ENCODE measurements around the gene BCKDHB.

The BCKDHB gene

GRCh38 chr6:80245043-80245442, 138.6 kb downstream of the BCKDHB start:
- H4K20me1 ChIP-seq = no peaks in the 10 kb centered on the region
- H3K9ac ChIP-seq = no peak overlapping the region
- H3K27ac ChIP-seq = no peak overlapping the region
- TF ChIP-seq Cebpa-rat (IDR thresholded peaks at IDR 0.05) = no peak
- H3K4me2 ChIP-seq = no peak overlapping the region
- no peak overlapping the region for H3K4me3 ChIP-seq
- no peaks in the 10 kb centered on the region for H3K4me1 ChIP-seq
- no peaks in the 10 kb centered on the region for H3K9me3 ChIP-seq
- no peaks in the 10 kb centered on the region for H3K27me3 ChIP-seq
- H3K36me3 ChIP-seq = no peaks in the 10 kb centered on the region

- Histone ChIP-seq H3K27me3 (no peaks in the 10 kb centered on the region), H3K4me1 (no peaks in the 10 kb centered on the region), H3K36me3 (no peaks in the 10 kb centered on the region), H3K9me3 (no peaks in the 10 kb centered on the region), H4K20me1 (no peaks in the 10 kb centered on the region), H3K4me3 (no peak overlapping the region), H3K4me2 (no peak overlapping the region), H3K27ac (no peak overlapping the region), H3K9ac (no peak overlapping the region)
- no peak for TF ChIP-seq Cebpa-rat (IDR thresholded peaks at IDR 0.05)
These were observed 143.4 kb downstream of the BCKDHB start for GRCh38 chr6:80249897-80250296.

DNA sequence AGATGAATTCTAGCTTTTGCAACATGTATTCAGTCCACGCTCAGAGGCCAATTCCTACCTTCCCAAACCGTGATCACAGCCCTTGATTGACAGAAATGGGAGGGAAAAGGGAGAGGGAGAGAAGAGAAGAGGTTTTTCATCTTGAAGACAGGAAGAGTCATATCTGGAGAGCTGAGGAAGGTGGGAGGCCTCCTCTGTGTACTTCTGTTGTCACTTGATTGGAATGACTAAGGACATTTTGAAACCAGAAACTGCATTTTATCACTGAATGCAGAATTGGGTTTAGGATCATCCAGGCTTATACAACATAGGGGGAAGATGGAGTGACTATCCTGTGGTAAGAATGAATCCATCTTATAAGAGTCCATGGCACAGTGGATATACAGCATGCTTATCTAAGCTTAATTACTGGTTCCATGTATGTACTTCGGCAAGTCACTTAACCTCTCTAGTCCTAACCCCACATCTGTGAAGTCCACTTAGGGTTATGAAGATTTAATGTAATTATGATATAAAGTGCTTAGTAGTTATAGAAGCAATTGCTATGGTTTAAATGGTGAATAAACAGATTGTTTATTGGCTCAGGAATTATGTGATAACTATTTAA, 144.0 kb downstream of the BCKDHB start:
- Histone ChIP-seq H3K9ac (no peak overlapping the region), H3K4me2 (no peak overlapping the region), H3K4me1 (no peaks in the 10 kb centered on the region), H3K27ac (no peak overlapping the region), H3K27me3 (no peaks in the 10 kb centered on the region), H3K36me3 (no peaks in the 10 kb centered on the region), H3K4me3 (no peak overlapping the region), H3K9me3 (no peaks in the 10 kb centered on the region), H4K20me1 (no peaks in the 10 kb centered on the region)
- no peak for TF ChIP-seq Cebpa-rat (IDR thresholded peaks at IDR 0.05)

GRCh38 chr6:80251321-80251720, 144.8 kb downstream of the BCKDHB start:
- no peak for TF ChIP-seq Cebpa-rat (IDR thresholded peaks at IDR 0.05)
- Histone ChIP-seq H3K9me3 (no peaks in the 10 kb centered on the region), H3K9ac (no peak overlapping the region), H3K27ac (no peak overlapping the region), H3K36me3 (no peaks in the 10 kb centered on the region), H3K27me3 (no peaks in the 10 kb centered on the region), H4K20me1 (no peaks in the 10 kb centered on the region), H3K4me1 (no peaks in the 10 kb centered on the region), H3K4me2 (no peak overlapping the region), H3K4me3 (no peak overlapping the region)

GRCh38 chr6:80254716-80255115, 148.2 kb downstream of the BCKDHB start:
- H3K9ac ChIP-seq = no peak overlapping the region
- no peak overlapping the region for H3K4me2 ChIP-seq
- H3K4me3 ChIP-seq = no peak overlapping the region
- H3K4me1 ChIP-seq = no peaks in the 10 kb centered on the region
- no peaks in the 10 kb centered on the region for H3K27me3 ChIP-seq
- no peaks in the 10 kb centered on the region for H4K20me1 ChIP-seq
- H3K27ac ChIP-seq = no peak overlapping the region
- no peaks in the 10 kb centered on the region for H3K36me3 ChIP-seq
- H3K9me3 ChIP-seq = no peaks in the 10 kb centered on the region
- no peak for TF ChIP-seq Cebpa-rat (IDR thresholded peaks at IDR 0.05)

DNA sequence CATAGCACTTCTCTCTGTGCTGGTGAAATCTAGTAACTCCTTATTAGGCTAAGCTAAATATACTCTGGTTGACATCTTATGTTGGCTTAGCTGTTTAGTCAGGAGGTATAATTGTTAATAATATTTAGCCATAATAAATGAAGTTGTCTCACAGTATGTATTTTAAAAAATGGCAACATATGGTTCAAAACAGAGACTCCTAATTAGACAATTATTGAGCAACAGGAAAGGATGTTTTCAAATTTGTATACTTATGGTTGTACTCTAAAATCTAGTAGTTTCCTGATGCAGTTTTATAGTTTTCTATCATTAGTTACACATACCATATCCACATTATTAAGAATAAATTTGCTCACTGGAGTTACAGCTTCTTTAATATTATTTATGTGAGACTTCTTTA, 150.2 kb downstream of the BCKDHB start:
- no peaks in the 10 kb centered on the region for H4K20me1 ChIP-seq
- H3K9ac ChIP-seq = no peak overlapping the region
- no peak overlapping the region for H3K27ac ChIP-seq
- no peaks in the 10 kb centered on the region for H3K9me3 ChIP-seq
- no peaks in the 10 kb centered on the region for H3K4me1 ChIP-seq
- H3K4me3 ChIP-seq = no peak overlapping the region
- no peaks in the 10 kb centered on the region for H3K27me3 ChIP-seq
- no peaks in the 10 kb centered on the region for H3K36me3 ChIP-seq
- no peak overlapping the region for H3K4me2 ChIP-seq
- no peak for TF ChIP-seq Cebpa-rat (IDR thresholded peaks at IDR 0.05)

DNA sequence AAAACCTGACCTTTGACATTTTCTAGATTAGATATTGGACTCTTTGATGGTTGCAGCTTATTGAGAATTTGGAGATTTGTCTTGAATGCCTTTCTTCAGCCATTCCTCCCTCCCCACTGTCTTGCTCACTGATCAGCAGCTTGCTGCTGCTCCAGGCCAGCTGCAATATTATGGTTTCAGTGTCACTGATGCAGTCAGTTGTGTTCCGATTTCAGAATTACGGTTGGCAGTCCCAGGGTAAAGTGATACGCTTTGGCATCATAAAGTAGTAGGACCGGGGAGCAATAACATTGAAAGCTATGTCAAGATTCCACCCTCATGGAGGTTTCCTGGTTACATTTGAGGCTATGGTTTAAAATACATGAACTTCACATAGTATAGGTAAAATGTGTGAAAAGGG, 152.6 kb downstream of the BCKDHB start:
- Histone ChIP-seq H3K27me3 (no peaks in the 10 kb centered on the region), H3K4me3 (no peak overlapping the region), H3K9ac (no peak overlapping the region), H3K9me3 (no peaks in the 10 kb centered on the region), H3K4me2 (no peak overlapping the region), H3K27ac (no peak overlapping the region), H3K4me1 (no peaks in the 10 kb centered on the region), H4K20me1 (no peaks in the 10 kb centered on the region), H3K36me3 (no peaks in the 10 kb centered on the region)
- TF ChIP-seq Cebpa-rat (IDR thresholded peaks at IDR 0.05) = no peak

DNA sequence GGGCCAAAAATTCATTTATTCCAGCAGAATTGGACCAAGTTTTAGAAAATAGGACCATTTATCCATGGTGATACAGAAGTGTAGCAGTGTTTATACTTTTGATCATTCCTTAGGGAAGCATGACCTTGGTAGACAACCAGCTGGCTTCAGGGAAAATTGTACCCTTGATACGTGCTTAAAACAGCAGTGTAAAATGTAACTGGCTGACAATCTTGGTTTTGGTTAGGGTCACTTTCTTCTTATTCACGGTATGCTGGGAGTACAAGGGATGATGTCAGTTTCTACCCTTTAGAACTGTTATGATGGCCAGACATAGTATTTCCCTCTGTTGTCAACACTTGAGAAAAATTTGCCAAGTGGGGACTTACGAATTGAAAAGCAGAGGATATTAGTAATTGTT, 157.1 kb downstream of the BCKDHB start:
- Histone ChIP-seq H3K27me3 (no peaks in the 10 kb centered on the region), H3K4me2 (no peak overlapping the region), H4K20me1 (no peaks in the 10 kb centered on the region), H3K4me3 (no peak overlapping the region), H3K4me1 (no peaks in the 10 kb centered on the region), H3K9me3 (no peaks in the 10 kb centered on the region), H3K9ac (no peak overlapping the region), H3K27ac (no peak overlapping the region), H3K36me3 (no peaks in the 10 kb centered on the region)
- TF ChIP-seq Cebpa-rat (IDR thresholded peaks at IDR 0.05) = no peak

DNA sequence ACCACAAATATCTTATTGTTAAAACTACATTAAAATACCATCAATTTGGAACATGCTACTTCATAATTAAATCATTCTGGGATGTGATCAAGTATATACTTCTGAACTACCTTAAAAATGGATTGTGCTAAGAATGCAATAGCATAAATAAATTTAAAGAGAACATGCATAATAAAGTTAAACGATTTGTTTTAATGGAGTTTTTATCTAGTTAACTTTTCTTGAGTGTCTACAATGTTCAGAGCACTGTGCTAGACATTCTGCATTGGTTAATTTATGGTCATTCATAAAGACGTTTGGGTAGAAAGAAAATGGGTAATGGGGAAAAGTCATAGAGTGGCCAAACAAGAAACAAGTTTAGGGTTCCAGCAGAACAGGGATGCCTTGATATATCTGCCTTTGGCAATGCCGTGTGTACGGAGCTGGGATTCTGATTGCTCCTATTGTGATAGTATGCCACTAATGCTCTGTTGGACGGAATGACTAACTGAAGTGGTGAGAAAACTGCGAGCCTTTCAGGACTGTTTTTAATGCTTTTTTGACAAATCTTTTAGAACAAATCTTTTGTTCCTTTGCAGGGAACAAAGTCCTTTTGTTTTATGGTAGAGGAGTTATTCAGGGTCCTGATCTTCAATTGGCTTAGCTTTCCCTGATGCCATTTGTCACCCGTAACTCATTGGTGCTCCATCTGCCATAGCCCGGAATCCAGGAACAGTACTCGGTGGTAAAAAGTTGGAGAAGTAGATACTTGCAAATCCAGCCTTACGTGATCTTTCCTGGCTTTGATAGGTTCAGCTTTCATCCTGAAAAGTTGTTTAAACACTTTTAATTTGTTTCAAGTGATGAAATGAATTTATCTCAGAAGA, 162.6 kb downstream of the BCKDHB start:
- H3K9me3 ChIP-seq = no peaks in the 10 kb centered on the region
- H3K27me3 ChIP-seq = no peaks in the 10 kb centered on the region
- TF ChIP-seq Cebpa-rat (IDR thresholded peaks at IDR 0.05) = no peak
- no peak overlapping the region for H3K27ac ChIP-seq
- no peaks in the 10 kb centered on the region for H3K4me1 ChIP-seq
- no peak overlapping the region for H3K9ac ChIP-seq
- no peak overlapping the region for H3K4me3 ChIP-seq
- no peaks in the 10 kb centered on the region for H3K36me3 ChIP-seq
- H3K4me2 ChIP-seq = no peak overlapping the region
- no peaks in the 10 kb centered on the region for H4K20me1 ChIP-seq

DNA sequence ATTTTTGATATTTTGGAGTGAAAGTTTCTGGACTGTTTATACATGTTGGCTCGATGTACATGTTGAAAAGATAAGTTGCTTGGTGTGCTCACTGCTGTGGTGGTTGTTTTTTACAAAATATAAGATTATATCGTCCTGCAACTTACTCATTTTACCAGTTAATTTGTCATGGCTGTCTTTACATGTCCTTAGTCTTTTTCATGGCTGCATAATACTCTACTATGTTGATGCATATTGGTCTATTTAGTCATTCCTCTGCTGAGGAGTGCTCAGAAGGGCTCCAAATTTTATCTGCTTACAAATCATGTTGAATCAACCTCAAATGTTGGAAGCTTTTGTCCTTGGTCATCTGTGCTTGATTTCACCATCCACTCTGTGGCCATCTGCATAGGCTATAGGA, 164.6 kb downstream of the BCKDHB start:
- Histone ChIP-seq H3K27ac (no peak overlapping the region), H4K20me1 (no peaks in the 10 kb centered on the region), H3K4me1 (no peaks in the 10 kb centered on the region), H3K36me3 (no peaks in the 10 kb centered on the region), H3K4me2 (no peak overlapping the region), H3K9ac (no peak overlapping the region), H3K4me3 (no peak overlapping the region), H3K9me3 (no peaks in the 10 kb centered on the region), H3K27me3 (no peaks in the 10 kb centered on the region)
- TF ChIP-seq Cebpa-rat (IDR thresholded peaks at IDR 0.05) = no peak

All from BLaER1 (cell line).